IMR-90 (cell line): ENCODE data around the gene MAML2.

ENCODE experiments used
- BHLHE40 ChIP-seq: fragments of 150-350 bp; IDR thresholded peaks from 2 replicates; pipeline ENCODE4 v1.6.1; 2016; ENCODE audit warnings: mild to moderate bottlenecking, low read depth, low read length
- CEBPB ChIP-seq: IDR thresholded peaks from 2 replicates; pipeline ENCODE4 v1.6.1; 2012; ENCODE audit warnings: low read depth, low read length, improper control_type of control experiment
- CHD1 ChIP-seq: IDR thresholded peaks from 2 replicates; pipeline ENCODE4 v1.6.1; 2012; ENCODE audit warnings: low read depth, low read length, improper control_type of control experiment
- MAFK ChIP-seq: IDR thresholded peaks from 2 replicates; pipeline ENCODE4 v1.6.1; 2012; ENCODE audit warnings: low read depth, low read length, improper control_type of control experiment
- MXI1 ChIP-seq: IDR thresholded peaks from 2 replicates; pipeline ENCODE4 v1.6.1; 2012; ENCODE audit warnings: low read depth, mild to moderate bottlenecking, low read length, moderate library complexity, borderline replicate concordance
- POLR2A ChIP-seq: IDR thresholded peaks from 2 replicates; pipeline ENCODE4 v1.6.1; 2012; ENCODE audit warnings: mild to moderate bottlenecking, low read depth, low read length
- RAD21 ChIP-seq: IDR thresholded peaks from 2 replicates; pipeline ENCODE4 v1.6.1; 2012; ENCODE audit warnings: low read length, improper control_type of control experiment
- RCOR1 ChIP-seq: IDR thresholded peaks from 2 replicates; pipeline ENCODE4 v1.6.1; 2012; ENCODE audit warnings: mild to moderate bottlenecking, low read length, improper control_type of control experiment; ENCODE audit not compliant: insufficient replicate concordance
- RFX5 ChIP-seq: IDR thresholded peaks from 2 replicates; pipeline ENCODE4 v1.8.0; 2012; ENCODE audit warnings: low read depth, mild to moderate bottlenecking, low read length, moderate library complexity
- SMC3 ChIP-seq: fragments of 150-350 bp; IDR thresholded peaks from 2 replicates; pipeline ENCODE4 v1.6.1; 2016; ENCODE audit warnings: low read depth, mild to moderate bottlenecking, antibody characterized with exemption, low read length, moderate library complexity
- TF ChIP-seq, protein P1 (sequence below): conservative IDR thresholded peaks from 2 replicates; pipeline ENCODE4 v1.5.1; 2012; ENCODE audit warnings: mild to moderate bottlenecking, low read depth, low read length, improper control_type of control experiment
- TF ChIP-seq, protein P2 (sequence below): fragments of 150-350 bp; IDR thresholded peaks from 2 replicates; pipeline ENCODE4 v1.6.1; 2016; ENCODE audit warnings: low read depth, mild to moderate bottlenecking, low read length, moderate library complexity, borderline replicate concordance
- TF ChIP-seq, protein P3 (sequence below): fragments of 150-350 bp; IDR thresholded peaks from 2 replicates; pipeline ENCODE4 v1.6.1; 2017; ENCODE audit warnings: mild to moderate bottlenecking, antibody characterized with exemption, low read length, low read depth

DNA sequence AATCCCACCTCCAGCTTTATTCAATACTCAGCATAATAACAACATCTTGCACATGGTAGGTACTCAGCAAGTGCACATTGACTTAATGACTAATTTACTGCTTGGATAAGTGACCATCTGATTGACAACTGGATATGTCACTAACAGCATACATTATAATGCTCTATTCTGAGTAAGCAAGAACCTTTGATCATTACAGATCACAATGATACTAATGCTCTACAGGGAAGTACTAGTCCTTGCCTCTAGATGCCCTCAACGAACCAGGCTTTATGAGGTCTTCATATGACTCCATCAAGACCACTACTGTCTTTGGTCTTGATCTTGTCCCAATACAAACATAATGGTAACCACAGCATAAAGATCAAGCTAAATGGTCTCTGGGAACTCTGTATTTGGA lies 251.5 kb downstream of the MAML2 start:
- TF ChIP-seq, protein P1, sequence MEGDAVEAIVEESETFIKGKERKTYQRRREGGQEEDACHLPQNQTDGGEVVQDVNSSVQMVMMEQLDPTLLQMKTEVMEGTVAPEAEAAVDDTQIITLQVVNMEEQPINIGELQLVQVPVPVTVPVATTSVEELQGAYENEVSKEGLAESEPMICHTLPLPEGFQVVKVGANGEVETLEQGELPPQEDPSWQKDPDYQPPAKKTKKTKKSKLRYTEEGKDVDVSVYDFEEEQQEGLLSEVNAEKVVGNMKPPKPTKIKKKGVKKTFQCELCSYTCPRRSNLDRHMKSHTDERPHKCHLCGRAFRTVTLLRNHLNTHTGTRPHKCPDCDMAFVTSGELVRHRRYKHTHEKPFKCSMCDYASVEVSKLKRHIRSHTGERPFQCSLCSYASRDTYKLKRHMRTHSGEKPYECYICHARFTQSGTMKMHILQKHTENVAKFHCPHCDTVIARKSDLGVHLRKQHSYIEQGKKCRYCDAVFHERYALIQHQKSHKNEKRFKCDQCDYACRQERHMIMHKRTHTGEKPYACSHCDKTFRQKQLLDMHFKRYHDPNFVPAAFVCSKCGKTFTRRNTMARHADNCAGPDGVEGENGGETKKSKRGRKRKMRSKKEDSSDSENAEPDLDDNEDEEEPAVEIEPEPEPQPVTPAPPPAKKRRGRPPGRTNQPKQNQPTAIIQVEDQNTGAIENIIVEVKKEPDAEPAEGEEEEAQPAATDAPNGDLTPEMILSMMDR, result 0 out of 2 replicates have a peak, but pooled peaks have one; percentile 23
- TF ChIP-seq POLR2A (no peak), RFX5 (no peak), CEBPB (no peak), BHLHE40 (no peak), RAD21 (peak; percentile 39), MXI1 (no peak), SMC3 (no peak), MAFK (no peak), CHD1 (no peak), RCOR1 (no peak)
- TF ChIP-seq, protein P2, sequence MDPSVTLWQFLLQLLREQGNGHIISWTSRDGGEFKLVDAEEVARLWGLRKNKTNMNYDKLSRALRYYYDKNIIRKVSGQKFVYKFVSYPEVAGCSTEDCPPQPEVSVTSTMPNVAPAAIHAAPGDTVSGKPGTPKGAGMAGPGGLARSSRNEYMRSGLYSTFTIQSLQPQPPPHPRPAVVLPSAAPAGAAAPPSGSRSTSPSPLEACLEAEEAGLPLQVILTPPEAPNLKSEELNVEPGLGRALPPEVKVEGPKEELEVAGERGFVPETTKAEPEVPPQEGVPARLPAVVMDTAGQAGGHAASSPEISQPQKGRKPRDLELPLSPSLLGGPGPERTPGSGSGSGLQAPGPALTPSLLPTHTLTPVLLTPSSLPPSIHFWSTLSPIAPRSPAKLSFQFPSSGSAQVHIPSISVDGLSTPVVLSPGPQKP, result no peak
- TF ChIP-seq, protein P3, sequence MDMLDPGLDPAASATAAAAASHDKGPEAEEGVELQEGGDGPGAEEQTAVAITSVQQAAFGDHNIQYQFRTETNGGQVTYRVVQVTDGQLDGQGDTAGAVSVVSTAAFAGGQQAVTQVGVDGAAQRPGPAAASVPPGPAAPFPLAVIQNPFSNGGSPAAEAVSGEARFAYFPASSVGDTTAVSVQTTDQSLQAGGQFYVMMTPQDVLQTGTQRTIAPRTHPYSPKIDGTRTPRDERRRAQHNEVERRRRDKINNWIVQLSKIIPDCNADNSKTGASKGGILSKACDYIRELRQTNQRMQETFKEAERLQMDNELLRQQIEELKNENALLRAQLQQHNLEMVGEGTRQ, result no peak
